ENCODE results near the gene MAP4K3. TPM values are rescaled to one million over a fixed set of nuclear protein-coding genes. Genes with fewer than 3 reads are reported as not detected.

MAP4K3 gene
- total RNA-seq, 6 experiments from 2014 or later: 28.7 to 34.4 (median 30.7) TPM

- Mint-ChIP-seq H3K27me3 (ENCODE audit: insufficient read depth) (no peaks in the 10 kb centered on the region; the same call in 1 of the 2 replicates), H3K27ac (no peak overlapping the region), H3K4me1 (ENCODE audit: low read depth) (no peaks in the 10 kb centered on the region), H3K36me3 (ENCODE audit: low read depth) (no peaks in the 10 kb centered on the region), H3K9me3 (no peaks in the 10 kb centered on the region), H3K4me3 (no peak overlapping the region)
- no peak for DNase-seq
- TF ChIP-seq, protein P1, sequence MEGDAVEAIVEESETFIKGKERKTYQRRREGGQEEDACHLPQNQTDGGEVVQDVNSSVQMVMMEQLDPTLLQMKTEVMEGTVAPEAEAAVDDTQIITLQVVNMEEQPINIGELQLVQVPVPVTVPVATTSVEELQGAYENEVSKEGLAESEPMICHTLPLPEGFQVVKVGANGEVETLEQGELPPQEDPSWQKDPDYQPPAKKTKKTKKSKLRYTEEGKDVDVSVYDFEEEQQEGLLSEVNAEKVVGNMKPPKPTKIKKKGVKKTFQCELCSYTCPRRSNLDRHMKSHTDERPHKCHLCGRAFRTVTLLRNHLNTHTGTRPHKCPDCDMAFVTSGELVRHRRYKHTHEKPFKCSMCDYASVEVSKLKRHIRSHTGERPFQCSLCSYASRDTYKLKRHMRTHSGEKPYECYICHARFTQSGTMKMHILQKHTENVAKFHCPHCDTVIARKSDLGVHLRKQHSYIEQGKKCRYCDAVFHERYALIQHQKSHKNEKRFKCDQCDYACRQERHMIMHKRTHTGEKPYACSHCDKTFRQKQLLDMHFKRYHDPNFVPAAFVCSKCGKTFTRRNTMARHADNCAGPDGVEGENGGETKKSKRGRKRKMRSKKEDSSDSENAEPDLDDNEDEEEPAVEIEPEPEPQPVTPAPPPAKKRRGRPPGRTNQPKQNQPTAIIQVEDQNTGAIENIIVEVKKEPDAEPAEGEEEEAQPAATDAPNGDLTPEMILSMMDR (IDR thresholded peaks at IDR 0.05): no peak
Measured at GRCh38 chr2:39216346-39217191, 220.5 kb downstream of the MAP4K3 start.

DNA sequence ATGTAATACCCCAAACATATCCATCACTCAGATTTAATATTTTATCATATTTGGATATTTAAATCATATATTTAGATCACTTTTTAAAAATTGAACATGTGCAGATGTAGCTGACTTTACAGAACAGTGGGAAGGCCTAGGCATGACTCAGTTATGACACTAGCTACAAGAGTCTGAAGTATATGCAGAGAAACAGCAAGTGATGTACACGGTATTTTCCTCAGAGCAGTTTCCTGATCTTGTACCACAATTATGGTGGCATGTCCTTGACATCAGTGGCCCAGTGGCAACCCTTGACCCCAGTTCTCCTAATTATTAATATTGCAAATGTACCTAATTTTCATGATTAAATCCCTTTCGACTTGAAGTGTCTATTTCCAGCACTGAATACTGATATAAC, 221.5 kb downstream of the MAP4K3 start:
- no peak for DNase-seq
- Mint-ChIP-seq H3K9me3 (no peaks in the 10 kb centered on the region), H3K36me3 (ENCODE audit: low read depth) (no peaks in the 10 kb centered on the region), H3K4me1 (ENCODE audit: low read depth) (no peaks in the 10 kb centered on the region), H3K27ac (no peak overlapping the region), H3K27me3 (ENCODE audit: insufficient read depth) (no peaks in the 10 kb centered on the region; the same call in 1 of the 2 replicates), H3K4me3 (no peak overlapping the region)
- TF ChIP-seq, protein P1 (IDR thresholded peaks at IDR 0.05): no peak

GRCh38 chr2:39213015-39213414, 224.1 kb downstream of the MAP4K3 start:
- no peak for DNase-seq
- Mint-ChIP-seq H3K27me3 (ENCODE audit: insufficient read depth) (no peaks in the 10 kb centered on the region; the same call in 1 of the 2 replicates), H3K36me3 (ENCODE audit: low read depth) (no peaks in the 10 kb centered on the region), H3K4me3 (no peak overlapping the region), H3K4me1 (ENCODE audit: low read depth) (no peaks in the 10 kb centered on the region), H3K27ac (no peak overlapping the region), H3K9me3 (no peaks in the 10 kb centered on the region)
- TF ChIP-seq, protein P1 (IDR thresholded peaks at IDR 0.05): no peak

- Mint-ChIP-seq H3K27me3 (ENCODE audit: insufficient read depth) (no peaks in the 10 kb centered on the region; the same call in 1 of the 2 replicates), H3K9me3 (no peaks in the 10 kb centered on the region), H3K36me3 (ENCODE audit: low read depth) (no peaks in the 10 kb centered on the region), H3K4me1 (ENCODE audit: low read depth) (no peaks in the 10 kb centered on the region), H3K4me3 (no peak overlapping the region), H3K27ac (no peak overlapping the region)
- DNase-seq: no peak
- TF ChIP-seq, protein P1 (IDR thresholded peaks at IDR 0.05): no peak
Measured at GRCh38 chr2:39210846-39211245, 226.2 kb downstream of the MAP4K3 start.

- TF ChIP-seq, protein P1 (IDR thresholded peaks at IDR 0.05): no peak
- no peak overlapping the region for H3K4me3 Mint-ChIP-seq
- no peaks in the 10 kb centered on the region for H3K9me3 Mint-ChIP-seq
- H3K27me3 Mint-ChIP-seq (ENCODE audit: insufficient read depth): peaks cover 1% of the 10 kb centered on the region
- no peaks in the 10 kb centered on the region for H3K4me1 Mint-ChIP-seq (ENCODE audit: low read depth)
- no peak for DNase-seq
- no peaks in the 10 kb centered on the region; the same call in 1 of the 2 replicates for H3K36me3 Mint-ChIP-seq (ENCODE audit: low read depth)
- no peak overlapping the region for H3K27ac Mint-ChIP-seq
Measured at GRCh38 chr2:39203382-39203781, 233.7 kb downstream of the MAP4K3 start.

All from HFFc6 (cell line).